ENCODE measurements around the gene KRT80.

DNA sequence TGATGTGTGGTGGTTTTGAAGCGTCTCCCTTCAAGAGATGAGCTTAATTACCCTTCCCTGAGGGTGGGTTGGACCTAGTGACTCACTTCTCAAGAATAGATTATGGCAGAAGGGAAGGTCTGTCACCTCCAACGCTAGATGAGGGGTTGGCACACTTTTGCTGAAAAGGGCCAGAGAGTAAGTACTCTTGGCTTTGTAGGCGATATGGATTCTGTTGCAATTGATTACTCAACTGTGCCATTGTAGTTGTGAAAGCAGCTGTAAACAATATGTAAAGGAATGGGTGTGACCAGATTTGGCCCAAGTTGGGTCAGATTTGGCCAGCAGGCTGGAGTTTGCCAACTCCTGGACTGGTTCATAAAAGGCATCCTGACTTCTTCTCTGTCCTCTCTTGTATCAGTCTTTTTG, 59.1 kb downstream of the KRT80 start:
- TF ChIP-seq EZH2 (IDR thresholded peaks at IDR 0.05; ENCODE audit: borderline replicate concordance, low read depth, low read length, severe bottlenecking): no peak
- no peak for TF ChIP-seq POLR2A (IDR thresholded peaks at IDR 0.05; ENCODE audit: low read depth, low read length)
- TF ChIP-seq, protein P1, sequence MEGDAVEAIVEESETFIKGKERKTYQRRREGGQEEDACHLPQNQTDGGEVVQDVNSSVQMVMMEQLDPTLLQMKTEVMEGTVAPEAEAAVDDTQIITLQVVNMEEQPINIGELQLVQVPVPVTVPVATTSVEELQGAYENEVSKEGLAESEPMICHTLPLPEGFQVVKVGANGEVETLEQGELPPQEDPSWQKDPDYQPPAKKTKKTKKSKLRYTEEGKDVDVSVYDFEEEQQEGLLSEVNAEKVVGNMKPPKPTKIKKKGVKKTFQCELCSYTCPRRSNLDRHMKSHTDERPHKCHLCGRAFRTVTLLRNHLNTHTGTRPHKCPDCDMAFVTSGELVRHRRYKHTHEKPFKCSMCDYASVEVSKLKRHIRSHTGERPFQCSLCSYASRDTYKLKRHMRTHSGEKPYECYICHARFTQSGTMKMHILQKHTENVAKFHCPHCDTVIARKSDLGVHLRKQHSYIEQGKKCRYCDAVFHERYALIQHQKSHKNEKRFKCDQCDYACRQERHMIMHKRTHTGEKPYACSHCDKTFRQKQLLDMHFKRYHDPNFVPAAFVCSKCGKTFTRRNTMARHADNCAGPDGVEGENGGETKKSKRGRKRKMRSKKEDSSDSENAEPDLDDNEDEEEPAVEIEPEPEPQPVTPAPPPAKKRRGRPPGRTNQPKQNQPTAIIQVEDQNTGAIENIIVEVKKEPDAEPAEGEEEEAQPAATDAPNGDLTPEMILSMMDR (IDR thresholded peaks at IDR 0.05; ENCODE audit: extremely low read depth in 1 of 2, insufficient read depth in 1 of 2, low read depth in 1 of 2, low read length in 2 of 2): no peak

Measured in endothelial cell of umbilical vein (primary cell).